Heart right ventricle (tissue), 16 donors: ENCODE measurements around the gene ESD. TPM values are rescaled to one million over a fixed set of nuclear protein-coding genes. Genes with fewer than 3 reads are reported as not detected.

ENCODE experiments used
- ATAC-seq, 8 donors: fragments of 200-7000 bp; cut with Tn5 transposase; one replicate each; pipeline ENCODE4 v1.9.1; 2020; ENCODE audit warnings: mild to moderate bottlenecking in 8 of 8, moderate library complexity in 8 of 8, moderate number of reproducible peaks in 1 of 8
- DNase-seq, 2 donors: peaks; one replicate each; pipeline ENCODE4 v3.0.0-alpha.2; 2020
- H3K27ac ChIP-seq, 10 donors: fragments of 200-600 bp; sonication (generic) in 2 of 10; one replicate each; pipeline versions ENCODE4 v1.5.0 to v1.8.0; 2020 to 2022; ENCODE audit warnings: mild to moderate bottlenecking in 3 of 10
- H3K27me3 ChIP-seq, 7 donors: fragments of 200-600 bp; one replicate each; pipeline ENCODE4 v1.8.0; 2021 to 2022; ENCODE audit warnings: mild to moderate bottlenecking in 2 of 7
- H3K36me3 ChIP-seq, 9 donors: fragments of 200-600 bp; sonication (generic) in 1 of 9; one replicate each; pipeline versions ENCODE4 v1.5.0 to v1.8.0; 2020 to 2022; ENCODE audit warnings: mild to moderate bottlenecking in 2 of 9
- H3K4me1 ChIP-seq, 9 donors: fragments of 200-600 bp; sonication (generic) in 1 of 9; one replicate each; pipeline versions ENCODE4 v1.5.0 to v1.8.0; 2020 to 2022; ENCODE audit warnings: mild to moderate bottlenecking in 4 of 9
- H3K4me3 ChIP-seq, 10 donors: fragments of 200-600 bp; sonication (generic) in 2 of 10; one replicate each; pipeline versions ENCODE4 v1.5.0 to v1.8.0; 2020 to 2022; ENCODE audit warnings: mild to moderate bottlenecking in 7 of 10, moderate library complexity in 2 of 10
- H3K9me3 ChIP-seq, 11 donors: fragments of 200-600 bp in 10 of 11; sonication (generic) in 2 of 11; one replicate each; pipeline versions ENCODE4 v1.5.0 to v1.8.0; 2013 to 2022; ENCODE audit warnings: mild to moderate bottlenecking in 2 of 11, control low read depth in 1 of 11, moderate library complexity in 1 of 11
- WGBS, 2 donors: extraction: QIAGEN DNeasy Blood & Tissue Kit; methylation state at CpG; one replicate each; pipeline ENCODE4 v1.1.7; 2013; ENCODE audit warnings: inconsistent platforms in 1 of 2; 5-methylcytosine and 5-hydroxymethylcytosine counted together
- intact Hi-C, 10 donors: fragments of 100-400 bp; cut with DNase I; formaldehyde crosslinking; loops; one replicate each; pipeline versions ENCODE4 v1.11.1 to v1.14.2; 2022
- polyA plus RNA-seq, 2 donors: library from polyadenylated mRNA; stranded (reverse); fragments of 200-250 nt; gene quantifications; one replicate each; pipeline ENCODE4 v1.2.3, GENCODE V29; 2013
- total RNA-seq, 10 donors: library from RNA; stranded (reverse); fragmentation: NEBNext Ultra II Directional in 3 of 10; extraction: Animal tissue kit (Norgen Biotek cat#: 25700) in 3 of 10; gene quantifications; one replicate each; pipeline versions ENCODE4 v1.2.1 to v1.2.4, GENCODE V29; 2021 to 2023
- TF ChIP-seq, protein P1 (sequence below), 9 donors: fragments of 200-600 bp; sonication (generic) in 2 of 9; IDR thresholded peaks; one replicate each; pipeline versions ENCODE4 v1.5.0 to v1.8.0; 2021 to 2022; ENCODE audit warnings: antibody characterized with exemption in 9 of 9, mild to moderate bottlenecking in 5 of 9, moderate library complexity in 1 of 9
- donor health status: Arrhythmogenic right ventricular cardiomyopathy.
- donor health status: ischemic (EF 13 %, LVEDD 7.1; RV severe dilation, severe dysfunction).
- donor health status: healthy with polysubstance abuse.
- donor health status: DM: no; HTN: yes; CAD: no.
- donor health status: DM: no; HTN: no; CAD: no.
- donor health status: ischemic (EF 25% LVEDD 6.9; RV normal size, moderate dysfunction).
- donor health status: ischemic (EF 25% LVEDD 5.7; RV mildly dilated, moderate dysfunction).
- donor health status: healthy.
- donor health status: DM: yes; HTN: yes; CAD: no.
- donor health status: Ischemic cardiomyopathy.
- donor health status: ischemic (EF 35%, LVEDD 5.7; RV mildly dilated, moderate dysfunction).
- donor health status: nonischemic (EF 11% LVEDD 7.7; RV severe dilation, severe dysfunction).
- donor health status: DM: yes; HTN: yes; CAD: no.
- donor health status: PGD.
- donor health status: ischemic (EF 29% LVEDD 5.4; RV normal size, mild dysfunction).
- donor health status: nonischemic (EF 23%, LVEDD 6.1; RV moderate dilation, normal function).

ESD gene
- total and polyA plus RNA-seq, 12 donors, result 44.9 to 124 (median 106) TPM

GRCh38 chr13:46753917-46754316, 43.0 kb downstream of the ESD start:
- TF ChIP-seq, protein P1, sequence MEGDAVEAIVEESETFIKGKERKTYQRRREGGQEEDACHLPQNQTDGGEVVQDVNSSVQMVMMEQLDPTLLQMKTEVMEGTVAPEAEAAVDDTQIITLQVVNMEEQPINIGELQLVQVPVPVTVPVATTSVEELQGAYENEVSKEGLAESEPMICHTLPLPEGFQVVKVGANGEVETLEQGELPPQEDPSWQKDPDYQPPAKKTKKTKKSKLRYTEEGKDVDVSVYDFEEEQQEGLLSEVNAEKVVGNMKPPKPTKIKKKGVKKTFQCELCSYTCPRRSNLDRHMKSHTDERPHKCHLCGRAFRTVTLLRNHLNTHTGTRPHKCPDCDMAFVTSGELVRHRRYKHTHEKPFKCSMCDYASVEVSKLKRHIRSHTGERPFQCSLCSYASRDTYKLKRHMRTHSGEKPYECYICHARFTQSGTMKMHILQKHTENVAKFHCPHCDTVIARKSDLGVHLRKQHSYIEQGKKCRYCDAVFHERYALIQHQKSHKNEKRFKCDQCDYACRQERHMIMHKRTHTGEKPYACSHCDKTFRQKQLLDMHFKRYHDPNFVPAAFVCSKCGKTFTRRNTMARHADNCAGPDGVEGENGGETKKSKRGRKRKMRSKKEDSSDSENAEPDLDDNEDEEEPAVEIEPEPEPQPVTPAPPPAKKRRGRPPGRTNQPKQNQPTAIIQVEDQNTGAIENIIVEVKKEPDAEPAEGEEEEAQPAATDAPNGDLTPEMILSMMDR (IDR thresholded peaks at IDR 0.05), result no peak
- no peak overlapping the region for H3K4me3 ChIP-seq
- DNase-seq, result no peak
- H3K4me1 ChIP-seq, result peaks cover 0 to 37% (median 6%) of the 10 kb centered on the region in 9 donors
- peaks cover 0 to 7% (median 0%) of the 10 kb centered on the region in 7 donors for H3K27me3 ChIP-seq
- H3K9me3 ChIP-seq, result no peaks in the 10 kb centered on the region
- intact Hi-C loops, result no loop called here
- WGBS, 2 donors, result 90 to 93% methylated on average over 6 of the region's 6 CpGs
- no peak overlapping the region for H3K27ac ChIP-seq
- peaks cover 0 to 43% (median 12%) of the 10 kb centered on the region in 9 donors for H3K36me3 ChIP-seq
- no peak for ATAC-seq

DNA sequence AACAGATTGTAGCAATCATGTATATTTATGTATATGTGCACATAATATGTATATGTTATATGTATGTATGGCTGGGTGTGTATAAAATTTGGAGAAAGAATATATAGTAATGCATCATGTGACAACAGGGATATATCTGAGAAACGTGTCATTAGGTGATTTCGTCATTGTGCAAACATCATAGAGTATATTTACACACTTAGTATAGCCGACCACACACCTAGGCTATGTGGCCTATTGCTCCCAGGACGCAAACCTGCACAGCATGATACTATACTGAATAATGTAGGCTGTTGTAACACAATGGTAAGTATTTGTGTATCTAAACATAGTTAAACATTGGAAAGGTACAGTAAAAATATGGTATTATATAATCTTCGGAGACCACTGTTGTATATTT, 43.8 kb downstream of the ESD start:
- no peak overlapping the region for H3K27ac ChIP-seq
- intact Hi-C loops, result no loop called here
- peaks cover 0 to 37% (median 6%) of the 10 kb centered on the region in 9 donors for H3K4me1 ChIP-seq
- 89 to 90% methylated on average over 5 of the region's 5 CpGs for WGBS, 2 donors
- no peak for DNase-seq
- no peaks in the 10 kb centered on the region for H3K9me3 ChIP-seq
- ATAC-seq, result no peak
- H3K36me3 ChIP-seq, result peaks cover 0 to 50% (median 12%) of the 10 kb centered on the region in 9 donors
- H3K4me3 ChIP-seq, result no peak overlapping the region
- H3K27me3 ChIP-seq, result peaks cover 0 to 7% (median 0%) of the 10 kb centered on the region in 7 donors
- TF ChIP-seq, protein P1 (IDR thresholded peaks at IDR 0.05), result no peak

DNA sequence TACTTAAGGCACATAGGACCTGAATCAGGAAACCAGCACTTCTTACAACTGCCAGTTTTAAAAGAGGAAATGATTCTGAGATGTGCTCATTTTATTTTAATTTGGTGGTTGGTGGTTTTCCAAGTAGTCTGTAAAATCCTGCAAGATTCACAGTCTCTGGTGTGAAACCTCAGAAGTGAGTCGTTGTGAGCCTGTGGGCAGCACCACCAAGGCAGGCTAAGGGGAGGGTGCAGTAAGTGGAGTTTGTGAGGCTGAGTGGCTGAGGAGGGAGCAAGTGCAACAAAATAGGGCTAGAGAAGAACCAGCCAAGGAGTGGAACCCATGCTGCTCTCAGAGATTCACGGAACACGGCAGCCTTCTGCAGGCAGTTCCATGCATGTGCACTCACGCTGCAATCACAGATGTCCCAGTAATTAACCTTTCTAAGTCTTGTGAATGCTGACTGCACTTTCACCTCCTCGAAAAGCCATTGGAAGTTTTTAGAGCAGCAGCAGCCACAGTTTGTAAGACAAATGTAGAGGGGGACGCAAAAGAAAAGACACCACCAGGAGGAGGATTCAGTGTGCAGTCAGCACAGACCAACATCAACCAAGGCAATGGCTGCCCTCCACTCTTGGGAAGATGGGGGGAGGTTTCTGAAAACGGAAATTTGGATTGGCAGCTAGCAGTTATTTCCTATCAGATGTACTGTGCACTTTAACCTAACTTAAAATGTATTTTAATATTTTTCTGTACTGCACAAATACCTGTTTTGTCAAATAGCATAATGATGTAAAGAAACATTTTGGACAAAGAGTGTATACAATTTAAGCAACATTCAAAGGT, 44.9 kb downstream of the ESD start:
- Histone ChIP-seq H3K27me3 (peaks cover 0 to 7% (median 0%) of the 10 kb centered on the region in 7 donors), H3K4me3 (no peak overlapping the region), H3K27ac (no peak overlapping the region), H3K36me3 (peaks cover 0 to 58% (median 12%) of the 10 kb centered on the region in 9 donors), H3K4me1 (peaks cover 0 to 26% (median 0%) of the 10 kb centered on the region in 9 donors), H3K9me3 (no peaks in the 10 kb centered on the region)
- intact Hi-C loops, result no loop called here
- TF ChIP-seq, protein P1 (IDR thresholded peaks at IDR 0.05), result no peak
- ATAC-seq (peak in 6 of 8 donors; percentile 25 to 65 (median 52)), DNase-seq (no peak)
- WGBS, 2 donors, result 63 to 81% methylated on average over 7 of the region's 7 CpGs

GRCh38 chr13:46749951-46750350, 47.0 kb downstream of the ESD start:
- Histone ChIP-seq H3K27me3 (peaks cover 0 to 7% (median 0%) of the 10 kb centered on the region in 7 donors), H3K27ac (no peak overlapping the region), H3K36me3 (peaks cover 0 to 78% (median 19%) of the 10 kb centered on the region in 9 donors), H3K4me1 (peaks cover 0 to 23% (median 0%) of the 10 kb centered on the region in 9 donors), H3K9me3 (no peaks in the 10 kb centered on the region), H3K4me3 (no peak overlapping the region)
- DNase-seq (no peak), ATAC-seq (peak in 1 of 8 donors; percentile 23)
- intact Hi-C loops, result no loop called here
- TF ChIP-seq, protein P1 (IDR thresholded peaks at IDR 0.05), result no peak
- 48 to 51% methylated on average over 2 of the region's 2 CpGs for WGBS, 2 donors
